SHP77 (cell line): ENCODE data around the gene ADCY1.
"Not testable (repeated sequence)": the region's sequence is repeated elsewhere in the genome, so short reads cannot be mapped to it uniquely, and the experiment has no call there.

ENCODE experiments used
- DNase-seq, 2 experiments: peaks; one replicate each; lab custom pipeline; 2025; lab: John Stamatoyannopoulos, UW

The ADCY1 gene

GRCh38 chr7:45573661-45574415 lies at the start of gene ADCY1:
Gene ADCY1, plus strand, starts transcription at chr7:45574368. Its CDS starts 176 bp downstream, at chr7:45574544.
- peak in 1 of 2 experiments; percentile 18 for DNase-seq

- peak; percentile 61 to 79 for DNase-seq
These were observed 49.7 kb upstream of the ADCY1 start for GRCh38 chr7:45524445-45524844.

- no peak for DNase-seq
These were observed 49.1 kb upstream of the ADCY1 start for GRCh38 chr7:45525057-45525456.

GRCh38 chr7:45543473-45543872 lies 30.7 kb upstream of the ADCY1 start:
- no peak for DNase-seq

DNA sequence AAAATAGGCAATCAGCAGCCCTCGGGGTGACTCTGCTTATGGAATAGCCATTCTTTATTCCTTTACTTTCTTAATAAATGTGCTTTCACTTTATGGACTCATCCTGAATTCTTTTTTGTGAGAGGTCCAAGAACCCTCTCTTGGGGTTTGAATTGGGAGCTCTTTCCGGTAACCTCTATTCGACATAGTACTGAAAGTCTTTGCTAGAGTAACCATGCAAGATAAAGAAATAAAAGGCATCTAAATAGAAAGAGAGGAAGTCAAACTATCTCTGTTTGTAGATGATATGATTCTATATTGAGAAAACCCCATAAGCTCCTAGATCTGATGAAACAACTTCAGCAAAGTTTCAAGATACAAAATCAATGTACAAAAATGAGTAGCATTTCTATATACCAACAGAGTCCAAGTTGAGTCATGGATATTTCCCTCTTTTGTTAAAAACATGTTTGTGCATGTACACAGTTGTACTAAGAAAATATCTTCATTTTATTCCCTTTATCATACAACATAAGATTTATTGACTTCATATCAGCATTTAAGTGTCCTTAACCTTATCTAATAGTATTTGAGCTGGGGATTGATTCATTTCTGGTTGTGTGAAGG lies 29.0 kb upstream of the ADCY1 start:
- DNase-seq: not testable (repeated sequence)

- DNase-seq: not testable (repeated sequence)
These were observed 25.3 kb upstream of the ADCY1 start for GRCh38 chr7:45548917-45549316.

GRCh38 chr7:45563401-45563800 lies 10.8 kb upstream of the ADCY1 start:
- no peak for DNase-seq

GRCh38 chr7:45563941-45564461 lies 10.2 kb upstream of the ADCY1 start:
- DNase-seq: no peak

DNA sequence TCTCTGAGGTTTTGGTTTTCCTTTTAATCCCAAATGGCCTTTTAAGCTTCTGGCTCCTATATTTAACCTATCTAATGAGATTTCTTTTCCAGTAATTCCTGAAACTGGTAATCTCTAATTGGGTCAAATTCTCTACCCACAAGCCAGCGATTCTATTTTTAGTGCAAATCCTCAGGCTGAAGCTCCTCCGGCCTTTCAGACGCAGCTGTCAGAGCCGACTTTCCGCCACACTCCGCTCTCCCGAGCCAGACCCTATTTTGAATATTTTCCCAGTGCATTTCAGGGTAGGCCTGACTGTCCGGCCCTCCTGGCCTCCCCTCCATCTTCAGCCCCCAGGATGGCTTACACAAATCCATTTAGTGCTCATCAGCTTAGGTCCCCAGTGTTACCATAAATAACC lies 9.7 kb upstream of the ADCY1 start:
- DNase-seq: no peak

DNA sequence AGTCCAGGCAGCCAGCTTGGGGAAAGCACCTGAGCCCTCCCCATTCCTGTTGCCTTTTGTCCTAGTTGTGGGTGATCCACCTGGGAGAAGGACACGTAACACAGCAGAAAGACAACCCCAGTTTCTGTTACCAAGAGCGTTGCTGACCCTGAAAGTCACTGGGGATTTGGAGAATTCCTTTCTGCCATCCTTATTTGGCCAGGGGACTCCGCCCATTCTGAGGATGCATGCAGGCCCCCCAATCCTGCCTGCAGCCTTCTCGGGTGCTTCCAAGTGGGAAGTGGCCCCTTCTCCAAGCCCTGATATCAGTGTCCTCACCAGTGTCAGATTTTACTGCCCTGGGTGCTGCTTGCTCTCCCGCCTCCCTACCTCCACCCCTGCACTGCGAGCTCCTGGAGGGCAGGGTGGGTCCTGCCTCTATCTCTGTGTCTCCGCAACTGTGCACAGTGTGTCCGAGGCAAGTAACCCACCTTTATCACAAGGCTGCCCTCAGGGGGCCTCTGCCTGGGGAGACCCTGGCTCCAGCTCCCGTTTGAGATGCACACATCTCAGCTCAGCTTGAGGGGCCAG lies 9.2 kb upstream of the ADCY1 start:
- no peak for DNase-seq

DNA sequence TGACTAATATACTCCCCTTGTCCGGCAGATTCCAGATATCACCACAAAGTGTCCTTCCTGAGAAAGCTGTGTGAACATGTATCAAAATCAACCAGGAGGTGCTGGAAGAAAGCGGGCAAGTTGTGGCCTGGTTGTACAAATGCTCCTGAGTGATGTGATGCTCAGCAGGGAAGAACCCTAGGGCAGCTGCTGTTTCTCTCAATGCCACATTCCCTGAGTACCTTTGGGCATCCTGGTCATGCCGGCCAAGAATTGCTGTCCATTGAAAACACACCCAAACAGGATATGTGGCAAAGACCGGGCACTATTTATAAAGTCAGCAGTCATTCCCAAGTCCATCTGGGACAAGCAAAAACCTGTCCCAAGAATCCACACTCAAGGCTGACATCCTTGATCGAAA lies 7.8 kb upstream of the ADCY1 start:
- no peak for DNase-seq

- DNase-seq: no peak
These were observed 7.2 kb upstream of the ADCY1 start for GRCh38 chr7:45566961-45567360.

DNA sequence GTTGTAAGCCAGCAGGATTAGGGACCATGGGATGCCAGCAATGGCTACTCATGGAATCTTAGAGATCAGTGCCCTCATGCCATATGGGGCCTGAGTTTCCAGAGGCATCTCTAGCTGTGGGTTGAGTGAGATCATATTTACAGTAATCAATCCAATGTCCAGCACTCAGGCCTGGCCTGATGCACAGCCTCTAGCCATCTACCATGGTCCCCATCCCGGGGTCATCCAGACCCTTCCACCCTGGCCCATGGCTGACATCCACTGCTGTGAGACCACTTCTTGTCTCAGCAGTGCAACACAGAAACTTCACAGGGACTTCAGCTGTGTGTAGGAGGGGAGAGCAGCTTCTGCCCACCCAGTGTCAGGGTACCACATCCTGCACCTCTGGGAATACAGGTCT lies 6.5 kb upstream of the ADCY1 start:
- DNase-seq: no peak

DNA sequence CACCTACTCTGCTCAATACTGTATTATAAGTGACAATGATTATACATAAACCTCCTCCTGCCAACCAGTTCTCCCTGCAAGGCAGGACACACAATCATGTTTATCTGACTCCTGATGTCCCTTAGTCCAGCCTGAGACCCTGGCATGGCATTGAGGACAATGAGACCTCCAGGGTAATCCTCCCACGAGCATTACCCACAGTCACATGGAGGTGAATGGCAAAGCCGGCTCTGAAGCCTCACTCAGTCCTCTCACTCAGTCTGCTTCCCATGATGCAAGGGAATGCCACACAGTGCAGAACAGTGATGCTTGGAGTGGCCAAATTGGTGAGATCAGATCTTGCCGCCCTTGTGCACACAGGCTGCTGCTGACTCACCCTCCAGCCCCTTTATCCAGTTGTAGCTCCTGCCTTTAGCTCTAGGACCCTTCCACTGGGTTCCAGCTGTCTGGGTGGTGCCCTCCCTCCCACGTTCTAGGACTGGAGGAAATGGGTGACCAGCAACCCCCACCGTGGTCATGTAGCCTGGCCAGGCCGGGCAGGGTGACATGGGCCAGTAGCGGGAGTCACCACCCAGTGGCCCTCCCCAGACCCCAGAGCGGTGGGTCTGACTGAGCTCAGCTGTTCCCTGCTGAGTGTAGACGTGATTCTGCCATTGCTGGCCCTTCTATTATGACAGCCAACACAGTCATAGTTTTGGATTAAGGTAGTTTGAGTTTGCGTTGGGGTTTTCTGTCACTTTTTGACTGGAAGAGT lies 5.5 kb upstream of the ADCY1 start:
- DNase-seq: no peak

DNA sequence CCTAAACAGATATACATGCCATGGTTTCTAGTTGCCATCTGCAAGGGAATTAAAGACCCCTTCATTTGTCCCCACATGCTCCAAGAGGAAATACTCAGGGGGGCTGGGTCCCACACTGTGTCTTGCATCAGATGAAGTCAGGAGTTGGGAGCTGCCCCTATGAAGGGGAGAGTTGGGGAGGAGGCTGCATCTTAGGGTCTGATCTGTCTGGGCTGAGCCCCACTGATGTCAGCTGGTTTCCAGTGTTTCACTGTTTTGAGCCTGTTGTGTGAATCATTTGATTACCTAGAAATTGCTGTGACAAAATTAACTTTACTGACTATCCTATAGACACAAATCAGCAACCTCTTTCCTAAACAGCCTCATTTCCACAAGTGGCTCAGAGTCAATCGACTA lies 4.9 kb upstream of the ADCY1 start:
- no peak for DNase-seq

DNA sequence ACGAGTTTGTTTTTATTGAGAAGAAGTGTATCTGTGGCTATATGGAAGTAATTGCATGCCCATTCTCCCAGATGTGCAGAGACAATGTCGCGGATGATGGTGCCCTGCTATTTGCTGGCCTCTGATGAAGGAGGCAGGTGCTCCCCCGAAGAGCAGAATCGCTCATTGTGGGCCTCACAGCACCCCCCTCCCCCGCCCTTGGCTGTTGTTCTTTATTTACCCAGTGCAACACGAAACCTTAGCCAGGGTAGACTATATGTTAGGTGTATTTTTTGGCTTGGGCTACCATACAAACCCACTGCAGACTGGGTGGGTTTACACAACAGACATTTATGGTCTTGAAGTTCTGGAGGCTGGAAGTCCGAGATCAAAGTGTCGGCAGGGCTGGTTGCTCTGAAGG lies 3.4 kb upstream of the ADCY1 start:
- no peak for DNase-seq

GRCh38 chr7:45573204-45573603 lies 964 bp upstream of the ADCY1 start:
- no peak for DNase-seq

GRCh38 chr7:45574416-45574668 lies 174 bp downstream of the ADCY1 start:
- peak in 1 of 2 experiments; percentile 79 for DNase-seq

GRCh38 chr7:45574669-45575500 lies 717 bp downstream of the ADCY1 start:
- peak; percentile 51 to 79 for DNase-seq

DNA sequence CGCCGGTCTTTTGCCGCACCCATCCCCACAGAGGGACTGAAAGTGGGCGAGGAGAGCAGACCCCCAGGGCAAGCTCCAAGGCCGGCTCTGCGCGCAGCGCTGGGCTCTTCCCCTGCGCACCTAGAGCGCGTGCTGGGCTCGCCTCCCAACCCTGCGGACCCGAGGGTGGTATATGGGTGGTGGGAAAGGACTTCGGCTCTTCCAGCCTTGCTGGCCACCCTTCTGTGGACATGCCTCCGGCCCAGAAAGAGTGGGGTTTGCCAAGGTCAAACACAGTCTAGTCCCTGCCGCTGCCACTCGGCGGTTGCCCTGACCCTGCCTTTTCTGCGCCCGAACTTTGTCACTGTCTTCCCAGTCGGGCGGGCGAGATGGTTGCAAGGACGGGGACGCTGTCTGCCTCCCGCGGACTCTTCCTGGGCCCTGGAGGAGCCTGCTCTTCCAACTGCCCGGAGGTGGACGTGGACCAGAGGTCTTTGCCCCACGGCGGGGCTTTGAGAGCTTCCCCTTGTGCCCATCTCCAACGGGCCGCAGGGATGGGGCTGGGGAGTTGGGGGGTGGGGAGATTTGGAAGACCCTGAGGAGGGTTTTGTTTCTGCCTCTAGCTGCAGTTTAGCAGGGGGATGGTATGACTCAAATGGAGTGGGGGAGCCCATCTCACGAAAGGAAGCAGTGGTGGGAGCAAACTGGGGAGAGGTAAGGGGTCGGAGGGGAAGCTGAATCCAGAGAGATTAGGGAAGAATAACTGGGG lies 1.5 kb downstream of the ADCY1 start:
- no peak for DNase-seq
